GM12874 (cell line): ENCODE data around the gene MYO3A.
A peak's percentile ranks its signal among the peaks of the same experiment; 100 is the strongest.

ENCODE experiments used
- TF ChIP-seq, protein P1 (sequence below): IDR thresholded peaks from 2 replicates; pipeline ENCODE4 v1.5.1; 2011; ENCODE audit warnings: low read depth, mild to moderate bottlenecking, control low read depth, low read length, moderate library complexity; ENCODE audit not compliant: insufficient read depth

MYO3A gene

DNA sequence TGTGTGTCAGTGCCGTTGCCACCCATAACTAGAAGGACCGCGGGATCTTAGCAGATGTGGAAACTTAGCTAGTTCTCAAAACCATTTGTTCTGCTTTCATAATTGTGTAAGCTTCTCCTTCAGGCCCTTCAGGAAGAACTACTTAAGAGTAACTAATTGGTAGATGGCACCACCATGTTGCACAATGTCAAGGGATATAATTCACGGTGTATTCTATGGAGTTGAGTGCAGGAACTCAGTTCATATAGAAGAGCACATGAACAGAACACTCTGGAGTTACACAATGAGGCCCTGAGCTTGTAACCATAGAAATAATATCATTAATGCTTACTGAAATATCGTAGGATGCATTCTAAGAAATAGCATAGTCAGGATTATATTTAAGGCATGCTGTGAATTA is 156.0 kb downstream of the MYO3A start:
- TF ChIP-seq, protein P1, sequence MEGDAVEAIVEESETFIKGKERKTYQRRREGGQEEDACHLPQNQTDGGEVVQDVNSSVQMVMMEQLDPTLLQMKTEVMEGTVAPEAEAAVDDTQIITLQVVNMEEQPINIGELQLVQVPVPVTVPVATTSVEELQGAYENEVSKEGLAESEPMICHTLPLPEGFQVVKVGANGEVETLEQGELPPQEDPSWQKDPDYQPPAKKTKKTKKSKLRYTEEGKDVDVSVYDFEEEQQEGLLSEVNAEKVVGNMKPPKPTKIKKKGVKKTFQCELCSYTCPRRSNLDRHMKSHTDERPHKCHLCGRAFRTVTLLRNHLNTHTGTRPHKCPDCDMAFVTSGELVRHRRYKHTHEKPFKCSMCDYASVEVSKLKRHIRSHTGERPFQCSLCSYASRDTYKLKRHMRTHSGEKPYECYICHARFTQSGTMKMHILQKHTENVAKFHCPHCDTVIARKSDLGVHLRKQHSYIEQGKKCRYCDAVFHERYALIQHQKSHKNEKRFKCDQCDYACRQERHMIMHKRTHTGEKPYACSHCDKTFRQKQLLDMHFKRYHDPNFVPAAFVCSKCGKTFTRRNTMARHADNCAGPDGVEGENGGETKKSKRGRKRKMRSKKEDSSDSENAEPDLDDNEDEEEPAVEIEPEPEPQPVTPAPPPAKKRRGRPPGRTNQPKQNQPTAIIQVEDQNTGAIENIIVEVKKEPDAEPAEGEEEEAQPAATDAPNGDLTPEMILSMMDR: no peak

DNA sequence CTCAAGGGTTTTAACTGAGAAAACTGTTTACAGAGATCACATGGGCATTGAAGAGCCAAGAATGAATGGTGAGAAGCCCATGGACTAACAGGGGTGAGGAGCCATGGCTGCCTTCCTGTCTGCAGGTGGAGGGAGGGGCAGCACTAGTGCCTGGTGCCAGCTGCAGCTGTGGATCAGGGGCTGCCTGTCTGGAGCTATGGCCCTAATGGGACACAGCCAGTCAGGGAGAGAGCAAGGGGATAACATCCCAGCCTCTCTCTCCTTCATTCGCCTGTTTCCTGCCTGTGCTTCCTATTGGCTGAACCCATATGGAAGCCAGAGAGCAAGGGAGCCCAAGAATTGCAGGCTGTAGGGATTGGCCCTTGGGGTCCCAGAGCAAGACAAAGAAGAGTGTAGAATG is 156.7 kb downstream of the MYO3A start:
- TF ChIP-seq, protein P1: no peak

GRCh38 chr10:26093229-26093628 is 159.2 kb downstream of the MYO3A start:
- TF ChIP-seq, protein P1: no peak

- TF ChIP-seq, protein P1: no peak
These were observed 161.8 kb downstream of the MYO3A start for GRCh38 chr10:26095781-26096180.

DNA sequence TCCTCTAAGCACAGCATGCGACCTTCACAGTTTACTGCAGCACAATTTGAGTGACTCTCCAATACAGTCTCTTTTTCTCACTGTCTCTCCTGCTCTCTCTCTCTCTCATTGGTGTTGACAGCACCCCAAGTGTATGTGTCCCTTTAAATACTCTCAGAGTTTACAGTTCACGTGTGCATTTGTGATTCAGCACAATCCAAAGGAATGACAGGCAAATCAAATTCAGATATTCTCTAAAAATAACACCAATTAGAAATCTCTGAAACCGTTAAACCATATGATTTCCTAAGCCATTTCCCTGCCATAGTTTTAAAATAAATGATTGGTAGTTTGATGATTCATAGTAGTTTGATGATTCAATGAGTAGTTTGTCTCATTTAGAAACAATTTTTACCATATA is 178.5 kb downstream of the MYO3A start:
- TF ChIP-seq, protein P1: no peak

DNA sequence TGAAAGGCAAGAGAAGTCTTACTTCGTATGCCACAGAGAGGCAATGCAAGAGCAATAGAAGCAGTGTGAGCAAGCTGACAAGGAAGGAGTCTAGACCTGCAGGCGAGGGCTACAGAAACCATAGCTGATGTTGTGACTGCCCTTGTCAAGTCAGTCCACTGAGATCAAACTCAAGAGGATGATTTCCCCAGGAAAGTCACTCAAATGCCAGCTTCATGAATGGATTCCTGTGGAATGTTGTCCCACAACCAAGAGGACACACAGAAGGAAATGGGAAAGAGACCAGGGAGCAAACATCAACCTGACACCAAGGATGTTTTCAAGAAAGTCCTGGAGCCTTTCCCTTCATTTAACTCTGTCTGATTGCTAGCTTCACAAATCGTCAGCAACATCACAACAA is 204.6 kb downstream of the MYO3A start:
- TF ChIP-seq, protein P1: no peak

- TF ChIP-seq, protein P1: no peak
These were observed 222.0 kb downstream of the MYO3A start for GRCh38 chr10:26156019-26156418.

- TF ChIP-seq, protein P1: 0 out of 2 replicates have a peak, but pooled peaks have one; percentile 16
These were observed 223.7 kb downstream of the MYO3A start for GRCh38 chr10:26157734-26158133.
